GM12872 (cell line): ENCODE data around the gene CD40LG.

Experiments used
- CTCF ChIP-seq: IDR thresholded peaks from 3 replicates; pipeline ENCODE4 v1.5.1; 2011; ENCODE audit warnings: low read depth, mild to moderate bottlenecking, low read length, moderate library complexity; ENCODE audit not compliant: insufficient read depth

The CD40LG gene

DNA sequence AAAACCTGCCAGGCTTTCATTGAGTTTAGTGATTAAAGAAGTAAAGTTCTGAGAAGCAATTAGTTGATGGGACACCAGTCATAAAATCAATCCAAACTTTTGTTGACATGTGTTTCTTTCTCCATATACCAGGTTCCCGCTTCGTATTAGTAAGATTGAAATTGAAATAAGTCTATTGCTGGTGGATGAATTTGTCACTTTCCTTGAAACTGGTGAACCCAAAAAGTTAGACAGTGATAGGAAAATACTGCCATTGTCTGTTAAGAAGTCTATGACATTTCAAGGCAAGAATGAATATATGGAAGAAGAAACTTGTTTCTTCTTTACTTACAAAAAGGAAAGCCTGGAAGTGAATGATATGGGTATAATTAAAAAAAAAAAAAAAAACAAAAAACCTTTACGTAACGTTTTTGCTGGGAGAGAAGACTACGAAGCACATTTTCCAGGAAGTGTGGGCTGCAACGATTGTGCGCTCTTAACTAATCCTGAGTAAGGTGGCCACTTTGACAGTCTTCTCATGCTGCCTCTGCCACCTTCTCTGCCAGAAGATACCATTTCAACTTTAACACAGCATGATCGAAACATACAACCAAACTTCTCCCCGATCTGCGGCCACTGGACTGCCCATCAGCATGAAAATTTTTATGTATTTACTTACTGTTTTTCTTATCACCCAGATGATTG lies at the start of gene CD40LG:
Gene CD40LG (plus strand): TSS at position 482 of the 684 bp plus-strand sequence. CDS start 91 bp downstream, at position 573.
- TF ChIP-seq CTCF: no peak

- no peak for TF ChIP-seq CTCF
Observed at GRCh38 chrX:136598631-136599030, 49.3 kb upstream of the CD40LG start.

DNA sequence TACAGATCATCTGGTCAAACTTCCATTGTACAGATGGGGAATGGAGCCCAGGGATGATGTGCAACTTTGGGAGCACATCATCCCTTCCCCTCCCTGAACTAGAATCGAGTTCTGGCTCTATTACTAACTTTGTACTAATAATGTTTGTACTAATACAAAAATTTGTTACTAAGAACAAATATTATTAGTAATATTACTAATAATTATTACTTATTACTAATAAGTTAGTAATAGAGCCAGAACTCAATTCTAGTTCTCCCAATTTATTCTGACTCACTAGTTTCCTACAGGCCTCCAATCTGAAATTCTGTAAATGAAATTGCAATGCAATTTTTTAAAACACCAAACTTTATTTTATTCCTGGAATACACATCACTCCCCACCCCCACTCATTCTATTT lies 47.9 kb upstream of the CD40LG start:
- TF ChIP-seq CTCF: no peak

DNA sequence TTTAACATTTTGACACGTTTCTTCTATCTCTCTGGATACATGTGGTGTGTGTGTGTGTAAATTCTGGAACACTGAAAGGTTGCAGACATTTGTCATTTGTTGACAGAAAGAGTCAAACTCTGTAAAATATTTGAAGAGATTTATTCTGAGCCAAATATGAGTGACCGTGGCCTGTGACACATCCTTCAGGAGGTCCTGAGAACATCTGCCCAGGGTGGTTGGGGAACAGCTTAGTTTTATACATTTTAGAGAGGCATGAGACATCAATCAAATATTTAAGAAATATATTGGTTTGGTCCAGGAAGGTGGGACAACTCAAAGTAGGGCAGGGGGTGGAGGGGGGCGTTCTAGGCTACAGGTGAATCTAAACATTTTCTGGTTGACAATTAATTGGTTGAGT lies 40.7 kb upstream of the CD40LG start:
- TF ChIP-seq CTCF: no peak

- TF ChIP-seq CTCF: peak; percentile 33; the same call in 2 of the 3 replicates
Observed at GRCh38 chrX:136608295-136608933, 39.5 kb upstream of the CD40LG start.

DNA sequence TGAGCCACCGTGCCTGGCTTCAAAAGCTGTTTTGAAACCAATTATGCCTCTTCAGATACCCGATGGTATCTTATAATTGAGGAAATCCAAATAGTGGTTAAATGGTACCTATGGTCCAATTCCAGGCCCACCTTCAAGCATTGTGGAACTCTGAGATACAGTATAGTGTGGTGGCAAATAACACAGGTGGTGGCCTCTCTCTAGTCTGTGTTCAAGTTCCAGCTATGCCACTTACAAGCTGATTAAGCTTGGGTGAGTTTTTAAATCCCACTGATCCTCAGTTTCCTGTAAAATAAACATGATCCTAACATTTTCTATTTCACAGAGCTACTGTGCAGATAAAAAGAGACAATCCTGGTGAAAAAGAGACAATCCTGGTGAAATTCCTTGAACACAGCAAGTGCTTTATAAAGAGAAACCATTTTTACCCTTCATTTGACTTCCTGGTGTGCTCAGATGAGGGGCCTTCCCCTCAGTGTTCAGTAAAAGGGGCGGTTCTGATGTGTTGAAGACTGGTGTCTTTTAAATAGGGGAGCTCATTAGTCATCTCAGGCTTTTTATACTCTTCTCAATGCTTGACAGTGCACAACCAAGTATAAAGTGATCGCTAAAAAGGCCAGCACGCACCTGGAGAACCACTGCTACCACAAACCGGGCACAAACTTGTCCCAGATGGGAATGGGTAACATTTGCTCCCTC lies 30.8 kb upstream of the CD40LG start:
- no peak for TF ChIP-seq CTCF

GRCh38 chrX:136619899-136620505 lies 28.0 kb upstream of the CD40LG start:
- TF ChIP-seq CTCF: no peak
